ENCODE data around the gene TM9SF3.

Gene TM9SF3

GRCh38 chr10:96600337-96600736 is 13.5 kb upstream of the TM9SF3 start:
- WGBS, 2 experiments (ENCODE audit: insufficient coverage in 2 of 2), result 88 to 100% methylated on average over 2 to 3 of the region's 4 CpGs
- Histone ChIP-seq H3K9me3 (ENCODE audit: control insufficient read depth, low read length) (no peaks in the 10 kb centered on the region), H3K36me3 (ENCODE audit: control insufficient read depth, insufficient read depth, low read length) (no peaks in the 10 kb centered on the region), H3K4me3 (ENCODE audit: extremely low read depth, insufficient read depth, low read length, poor library complexity, severe bottlenecking) (no peak overlapping the region), H3K27ac (ENCODE audit: low read depth, low read length, severe bottlenecking) (no peak overlapping the region), H3K4me1 (ENCODE audit: control insufficient read depth, insufficient read depth, low read length, poor library complexity, severe bottlenecking) (peaks cover 5% of the 10 kb centered on the region)

- H3K4me1 ChIP-seq (ENCODE audit: control insufficient read depth, insufficient read depth, low read length, poor library complexity, severe bottlenecking), result peaks cover 5% of the 10 kb centered on the region
- no peaks in the 10 kb centered on the region for H3K9me3 ChIP-seq (ENCODE audit: control insufficient read depth, low read length)
- 86 to 93% methylated on average over 4 of the region's 4 CpGs for WGBS, 2 experiments (ENCODE audit: insufficient coverage in 2 of 2)
- no peak overlapping the region for H3K27ac ChIP-seq (ENCODE audit: low read depth, low read length, severe bottlenecking)
- H3K4me3 ChIP-seq (ENCODE audit: extremely low read depth, insufficient read depth, low read length, poor library complexity, severe bottlenecking), result no peak overlapping the region
- H3K36me3 ChIP-seq (ENCODE audit: control insufficient read depth, insufficient read depth, low read length), result no peaks in the 10 kb centered on the region
Observed at GRCh38 chr10:96598846-96599245, 12.0 kb upstream of the TM9SF3 start.

DNA sequence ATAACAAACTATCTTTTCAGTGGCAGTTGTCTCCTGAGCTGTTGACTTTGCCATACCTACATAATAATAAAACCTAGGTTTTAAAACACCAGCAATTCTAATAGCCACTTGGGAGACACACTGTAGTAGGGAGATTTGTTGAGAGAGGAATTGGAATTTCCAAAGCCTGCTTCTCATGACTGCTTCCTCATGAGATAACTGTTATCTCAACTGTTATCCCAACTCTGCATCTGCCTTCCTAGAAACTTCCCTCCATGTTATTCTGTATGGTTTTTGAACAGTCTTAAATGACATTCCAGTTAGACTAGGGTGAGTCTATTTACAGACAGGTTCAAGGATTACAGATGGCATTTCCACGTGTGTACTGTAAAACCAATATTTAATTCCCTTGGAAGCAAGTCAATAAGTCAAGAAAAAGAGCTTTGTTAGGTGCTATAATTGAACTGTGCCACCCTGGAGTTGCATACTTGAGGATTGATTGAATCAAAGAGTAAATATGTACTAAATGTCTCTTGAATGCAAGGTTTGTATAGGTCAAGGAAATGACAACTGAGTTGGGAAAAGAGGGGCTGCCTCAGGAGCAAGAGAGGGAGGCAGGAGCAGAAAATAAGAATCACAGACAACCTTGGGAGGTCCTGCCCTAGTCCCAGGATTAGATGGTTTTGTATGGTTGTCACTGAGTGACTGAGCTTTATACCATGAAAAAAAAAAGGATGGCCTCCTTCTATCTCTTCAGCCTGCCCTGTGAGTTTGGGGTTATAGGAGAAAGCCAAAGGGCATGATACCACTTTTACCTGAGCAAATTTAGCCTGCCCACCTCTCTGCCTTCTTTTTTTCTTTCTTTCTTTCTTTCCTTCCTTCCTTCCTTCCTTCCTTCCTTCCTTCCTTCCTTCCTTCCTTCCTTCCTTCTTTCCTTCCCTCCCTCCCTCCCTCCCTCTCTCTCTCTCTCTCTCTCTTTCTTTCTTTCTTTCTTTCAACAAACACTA is 9.9 kb upstream of the TM9SF3 start:
- WGBS, 2 experiments (ENCODE audit: insufficient coverage in 2 of 2), result 67% methylated on average over 1 of the region's 1 CpG; no CpG with 5 or more reads in 1 of the 2 experiments
- H3K27ac ChIP-seq (ENCODE audit: low read depth, low read length, severe bottlenecking), result no peak overlapping the region

DNA sequence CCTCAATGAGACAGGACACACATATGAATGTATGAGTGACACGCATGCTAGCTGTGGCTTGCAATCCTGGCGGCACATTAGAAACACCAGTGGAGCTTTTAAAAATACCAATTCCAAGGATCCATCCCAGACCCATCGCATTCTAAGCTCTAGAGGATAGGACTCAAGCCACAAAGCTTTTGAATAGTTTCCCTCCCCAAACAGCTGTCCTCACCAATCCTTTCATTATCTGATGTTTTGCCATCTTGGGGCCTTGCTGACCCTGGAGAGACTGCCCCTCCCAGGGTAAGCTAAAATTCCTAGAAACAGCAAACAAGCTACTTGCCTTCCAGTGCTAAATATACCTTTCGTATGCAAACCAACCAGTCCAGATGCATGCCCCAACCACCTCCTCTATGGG is 8.9 kb upstream of the TM9SF3 start:
- H3K27ac ChIP-seq (ENCODE audit: low read depth, low read length, severe bottlenecking), result no peak overlapping the region
- H3K4me3 ChIP-seq (ENCODE audit: extremely low read depth, insufficient read depth, low read length, poor library complexity, severe bottlenecking), result no peak overlapping the region
- peaks cover 5% of the 10 kb centered on the region for H3K4me1 ChIP-seq (ENCODE audit: control insufficient read depth, insufficient read depth, low read length, poor library complexity, severe bottlenecking)
- no peaks in the 10 kb centered on the region for H3K36me3 ChIP-seq (ENCODE audit: control insufficient read depth, insufficient read depth, low read length)
- peaks cover 4% of the 10 kb centered on the region for H3K9me3 ChIP-seq (ENCODE audit: control insufficient read depth, low read length)
- 85 to 100% methylated on average over 2 to 4 of the region's 4 CpGs for WGBS, 2 experiments (ENCODE audit: insufficient coverage in 2 of 2)

More for the DNA sequence above, 9.9 kb upstream of the TM9SF3 start:
- Histone ChIP-seq H3K4me1 (ENCODE audit: control insufficient read depth, insufficient read depth, low read length, poor library complexity, severe bottlenecking) (peaks cover 5% of the 10 kb centered on the region), H3K4me3 (ENCODE audit: extremely low read depth, insufficient read depth, low read length, poor library complexity, severe bottlenecking) (no peak overlapping the region), H3K36me3 (ENCODE audit: control insufficient read depth, insufficient read depth, low read length) (no peaks in the 10 kb centered on the region), H3K9me3 (ENCODE audit: control insufficient read depth, low read length) (peaks cover 4% of the 10 kb centered on the region)

DNA sequence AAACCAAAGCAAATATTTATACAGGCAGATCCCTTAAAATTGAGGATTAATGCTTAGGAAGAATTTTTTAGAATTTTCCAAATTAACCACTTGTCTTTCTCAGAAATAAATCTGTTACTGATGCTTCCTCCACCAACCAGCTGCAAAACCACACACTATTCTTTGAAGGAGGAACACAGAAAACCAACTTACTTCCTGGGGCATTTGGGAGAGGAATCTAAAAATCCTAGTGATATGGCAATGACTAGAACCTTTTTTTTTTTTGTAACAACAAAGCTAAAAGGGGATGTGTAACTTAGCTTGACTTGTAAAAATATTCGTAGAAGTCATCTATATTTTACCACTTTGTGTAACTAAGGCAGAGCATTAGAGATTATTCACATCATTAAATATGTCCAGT is 5.1 kb upstream of the TM9SF3 start:
- no peak overlapping the region for H3K4me3 ChIP-seq (ENCODE audit: extremely low read depth, insufficient read depth, low read length, poor library complexity, severe bottlenecking)
- peaks cover 28% of the 10 kb centered on the region for H3K4me1 ChIP-seq (ENCODE audit: control insufficient read depth, insufficient read depth, low read length, poor library complexity, severe bottlenecking)
- no CpG with 5 or more reads among the region's 1 CpG for WGBS, 2 experiments (ENCODE audit: insufficient coverage in 2 of 2)
- H3K27ac ChIP-seq (ENCODE audit: low read depth, low read length, severe bottlenecking), result no peak overlapping the region
- peaks cover 4% of the 10 kb centered on the region for H3K9me3 ChIP-seq (ENCODE audit: control insufficient read depth, low read length)
- H3K36me3 ChIP-seq (ENCODE audit: control insufficient read depth, insufficient read depth, low read length), result no peaks in the 10 kb centered on the region

- H3K9me3 ChIP-seq (ENCODE audit: control insufficient read depth, low read length), result peaks cover 4% of the 10 kb centered on the region
- H3K27ac ChIP-seq (ENCODE audit: low read depth, low read length, severe bottlenecking), result peak overlapping the region; percentile 6
- H3K36me3 ChIP-seq (ENCODE audit: control insufficient read depth, insufficient read depth, low read length), result peaks cover 3% of the 10 kb centered on the region
- 92 to 100% methylated on average over 1 to 2 of the region's 5 CpGs for WGBS, 2 experiments (ENCODE audit: insufficient coverage in 2 of 2)
- H3K4me1 ChIP-seq (ENCODE audit: control insufficient read depth, insufficient read depth, low read length, poor library complexity, severe bottlenecking), result peaks cover 24% of the 10 kb centered on the region
- no peak overlapping the region for H3K4me3 ChIP-seq (ENCODE audit: extremely low read depth, insufficient read depth, low read length, poor library complexity, severe bottlenecking)
Observed at GRCh38 chr10:96588616-96589419, 2.0 kb upstream of the TM9SF3 start.

DNA sequence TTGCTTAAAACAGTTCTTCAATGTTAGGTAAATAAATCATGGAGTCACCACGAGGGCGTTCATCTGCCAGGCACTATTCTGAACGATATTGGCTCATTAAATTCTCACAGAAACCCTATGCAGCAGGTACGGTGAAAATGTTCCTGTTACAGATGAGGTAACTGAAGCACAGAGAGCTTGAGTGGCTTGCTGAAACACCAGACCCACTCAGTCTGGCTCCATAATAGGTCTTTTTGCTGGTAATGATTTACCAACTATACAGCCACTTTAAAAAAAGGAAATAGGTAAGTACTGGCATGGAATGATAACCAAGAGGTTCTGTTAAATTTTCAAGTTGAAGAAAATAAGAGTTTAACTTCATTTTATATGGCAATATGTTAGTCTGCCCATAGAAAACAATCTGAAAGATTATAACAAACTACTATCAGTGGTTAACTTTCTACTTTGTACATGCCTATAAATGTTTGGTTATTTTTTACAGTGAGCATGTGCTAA is 1.3 kb upstream of the TM9SF3 start:
- no peaks in the 10 kb centered on the region for H3K9me3 ChIP-seq (ENCODE audit: control insufficient read depth, low read length)
- H3K36me3 ChIP-seq (ENCODE audit: control insufficient read depth, insufficient read depth, low read length), result peaks cover 9% of the 10 kb centered on the region
- H3K27ac ChIP-seq (ENCODE audit: low read depth, low read length, severe bottlenecking), result peak overlapping the region; percentile 99
- 90 to 93% methylated on average over 4 of the region's 4 CpGs for WGBS, 2 experiments (ENCODE audit: insufficient coverage in 2 of 2)
- H3K4me3 ChIP-seq (ENCODE audit: extremely low read depth, insufficient read depth, low read length, poor library complexity, severe bottlenecking), result peak overlapping the region; percentile 76
- H3K4me1 ChIP-seq (ENCODE audit: control insufficient read depth, insufficient read depth, low read length, poor library complexity, severe bottlenecking), result peaks cover 24% of the 10 kb centered on the region

DNA sequence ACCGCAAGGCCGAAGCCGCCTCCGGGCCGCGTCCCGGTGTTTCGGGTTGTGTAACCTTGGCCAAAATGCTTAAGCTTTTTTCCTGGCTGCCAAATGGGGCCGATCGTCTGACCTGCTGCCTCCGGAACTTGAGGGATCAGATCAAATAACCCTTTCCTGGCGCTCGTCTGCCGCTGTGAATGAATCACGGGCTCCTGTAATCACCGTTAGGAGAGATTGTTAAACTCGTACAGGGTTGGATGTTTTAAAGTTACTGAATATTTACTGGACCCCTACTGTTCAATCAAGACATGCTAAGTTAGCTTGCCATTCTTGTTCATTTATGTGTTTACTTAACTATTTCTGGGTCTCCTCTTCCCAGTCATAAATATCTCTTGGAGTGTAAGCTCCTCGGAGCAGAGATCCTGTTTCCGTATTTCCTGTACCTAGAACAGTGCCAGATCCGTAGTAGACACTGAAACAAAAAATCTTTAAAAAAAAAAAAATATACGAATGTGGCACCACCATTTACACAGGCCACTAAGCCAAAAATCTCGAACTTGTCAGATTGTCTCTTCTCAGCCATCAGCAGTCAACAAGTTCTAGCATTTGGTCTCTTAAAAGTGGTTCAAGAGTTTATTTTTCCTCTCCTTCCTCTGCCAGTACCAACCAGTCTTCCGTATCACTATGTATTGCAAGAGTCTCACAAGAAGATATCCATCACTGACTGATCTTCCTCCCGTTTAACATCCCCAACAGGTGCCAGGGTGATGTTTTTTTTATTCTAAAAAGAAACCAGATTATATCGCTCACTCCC is 650 bp upstream of the TM9SF3 start:
- H3K4me3 ChIP-seq (ENCODE audit: extremely low read depth, insufficient read depth, low read length, poor library complexity, severe bottlenecking), result peak overlapping the region; percentile 76
- peaks cover 24% of the 10 kb centered on the region for H3K4me1 ChIP-seq (ENCODE audit: control insufficient read depth, insufficient read depth, low read length, poor library complexity, severe bottlenecking)
- H3K9me3 ChIP-seq (ENCODE audit: control insufficient read depth, low read length), result no peaks in the 10 kb centered on the region
- H3K36me3 ChIP-seq (ENCODE audit: control insufficient read depth, insufficient read depth, low read length), result peaks cover 12% of the 10 kb centered on the region
- peak overlapping the region; percentile 99 for H3K27ac ChIP-seq (ENCODE audit: low read depth, low read length, severe bottlenecking)
- 5% methylated on average over 19 of the region's 25 CpGs for WGBS, 2 experiments (ENCODE audit: insufficient coverage in 2 of 2)

- Histone ChIP-seq H3K27ac (ENCODE audit: low read depth, low read length, severe bottlenecking) (peak overlapping the region; percentile 99), H3K4me1 (ENCODE audit: control insufficient read depth, insufficient read depth, low read length, poor library complexity, severe bottlenecking) (peaks cover 28% of the 10 kb centered on the region), H3K9me3 (ENCODE audit: control insufficient read depth, low read length) (no peaks in the 10 kb centered on the region), H3K4me3 (ENCODE audit: extremely low read depth, insufficient read depth, low read length, poor library complexity, severe bottlenecking) (peak overlapping the region; percentile 76), H3K36me3 (ENCODE audit: control insufficient read depth, insufficient read depth, low read length) (peaks cover 18% of the 10 kb centered on the region)
- 4 to 6% methylated on average over 12 to 19 of the region's 20 CpGs for WGBS, 2 experiments (ENCODE audit: insufficient coverage in 2 of 2)
Observed at GRCh38 chr10:96585736-96586418, 935 bp downstream of the TM9SF3 start.

All from mesodermal cell (in vitro differentiated cells).